Hematopoietic multipotent progenitor cell treated with erythropoietin and hydrocortisone succinate and interleukin-3 and kit ligand, for 15 days (in vitro differentiated cells): ENCODE data around the gene ASF1B.
A peak's percentile ranks its signal among the peaks of the same experiment; 100 is the strongest.
"Not testable (repeated sequence)": the region's sequence is repeated elsewhere in the genome, so short reads cannot be mapped to it uniquely, and the experiment has no call there.

Experiments
- DNase-seq: peaks from one replicate; pipeline ENCODE4 v3.0.0-alpha.2; 2015; ENCODE audit warnings: low spot score

Gene ASF1B

DNA sequence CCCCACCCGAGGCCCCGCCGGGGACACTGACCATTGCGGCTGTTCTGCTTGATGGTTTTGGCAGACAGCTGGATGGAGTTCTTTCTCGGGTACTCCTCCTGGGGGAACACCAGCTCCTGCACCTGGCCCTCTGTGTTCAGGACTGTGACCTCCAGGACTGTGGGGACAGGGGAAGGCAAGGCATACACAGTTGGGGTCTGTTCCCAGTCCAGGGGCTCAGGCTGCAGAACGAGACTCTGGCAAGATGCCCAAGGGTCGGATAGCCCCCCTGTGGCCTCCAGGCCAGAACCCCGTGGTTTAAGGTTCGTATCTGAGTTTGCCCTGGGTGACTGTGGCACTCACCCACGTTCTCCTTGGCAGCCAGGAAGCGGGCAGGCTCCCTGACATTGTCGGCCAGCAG lies 22.7 kb upstream of the ASF1B start:
- no peak for DNase-seq

DNA sequence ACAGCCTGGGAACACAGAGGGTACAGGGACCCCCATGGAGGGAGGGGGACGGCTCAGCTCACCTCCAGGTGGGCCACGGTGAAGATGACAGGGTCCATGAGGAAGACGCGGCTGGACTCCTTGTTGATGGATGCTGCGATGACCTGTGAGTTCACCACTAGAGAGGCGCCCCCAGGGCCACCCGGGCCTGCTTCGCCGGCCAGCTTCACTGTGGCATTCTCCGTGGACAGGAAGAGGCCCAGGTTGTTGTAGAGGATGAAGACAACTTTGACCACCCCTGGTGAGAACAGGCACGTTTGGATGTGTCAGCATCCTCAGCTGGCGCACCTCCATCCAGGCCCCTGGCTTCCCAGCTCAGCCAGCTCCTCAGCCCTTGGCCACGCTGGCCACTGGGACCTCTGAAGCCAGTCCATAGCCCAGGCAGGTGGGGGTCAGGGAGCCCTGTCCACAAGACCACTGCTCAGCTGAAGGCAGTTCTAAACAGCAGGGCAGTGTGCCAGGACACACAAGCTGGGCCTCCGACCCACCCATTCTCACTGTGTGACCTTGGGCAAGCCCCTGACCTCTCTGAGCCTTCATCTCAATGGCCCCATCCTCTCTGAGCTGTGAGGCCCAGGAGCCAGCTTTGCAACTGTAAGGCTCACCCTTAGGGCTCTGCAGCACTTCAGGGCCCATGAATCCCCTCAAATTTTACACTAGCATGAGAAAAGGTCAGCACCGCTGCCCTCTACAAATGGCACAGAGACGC lies 22.1 kb upstream of the ASF1B start:
- DNase-seq: no peak

DNA sequence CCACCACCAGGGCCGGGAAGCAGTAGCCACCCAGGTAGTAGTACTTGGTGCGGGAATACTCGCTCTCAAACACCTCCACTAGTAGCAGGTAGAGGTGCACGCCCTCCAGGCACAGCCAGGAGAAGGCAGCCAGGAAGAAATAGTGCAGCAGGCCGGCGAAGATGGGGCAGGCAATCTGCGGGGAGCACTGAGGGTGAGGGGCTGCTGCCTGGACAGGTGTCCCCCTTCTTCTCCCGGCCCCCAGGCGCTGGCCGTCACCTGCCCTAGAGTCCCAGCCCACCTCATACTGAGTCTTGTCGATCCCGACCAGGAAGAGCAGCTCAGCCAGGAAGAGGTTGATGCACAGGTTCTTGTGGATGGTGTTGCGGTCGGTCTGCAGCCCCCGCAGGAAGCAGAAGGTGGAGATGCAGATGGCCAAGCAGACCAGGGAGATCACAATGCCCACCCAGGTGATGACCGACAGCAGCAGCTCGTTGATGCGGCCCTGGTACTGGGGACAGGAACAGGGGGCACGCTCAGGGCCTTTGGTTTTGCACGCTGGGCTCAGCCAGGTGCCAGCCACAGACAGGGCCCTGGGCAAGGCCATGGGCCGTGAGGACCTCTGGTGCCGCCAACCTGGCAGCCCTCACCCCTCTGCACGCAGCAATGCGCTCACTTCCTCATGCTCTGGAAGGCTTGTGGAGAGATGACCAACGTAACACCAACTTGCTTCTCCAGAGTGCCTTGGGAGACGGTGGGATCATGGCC lies 20.8 kb upstream of the ASF1B start:
- no peak for DNase-seq

DNA sequence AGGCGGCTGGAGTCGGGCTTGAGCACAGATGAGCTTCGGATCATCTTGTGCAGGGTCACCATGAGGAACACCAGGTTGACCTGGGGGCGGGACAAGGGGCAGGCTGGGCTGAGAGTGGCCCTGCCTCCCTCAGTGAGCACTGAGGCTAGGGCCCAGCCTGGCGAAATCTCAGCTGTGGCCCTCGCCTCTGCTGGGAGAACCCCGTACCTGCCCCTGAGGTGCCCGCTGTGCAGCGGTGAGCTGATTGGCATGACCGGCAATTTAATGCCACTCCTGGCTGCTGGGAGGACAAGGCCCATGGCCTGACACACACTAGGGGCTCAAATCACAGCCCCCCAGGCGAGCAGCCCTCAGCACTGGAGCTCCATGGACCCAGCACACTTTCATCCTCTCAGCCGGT lies 19.7 kb upstream of the ASF1B start:
- no peak for DNase-seq

DNA sequence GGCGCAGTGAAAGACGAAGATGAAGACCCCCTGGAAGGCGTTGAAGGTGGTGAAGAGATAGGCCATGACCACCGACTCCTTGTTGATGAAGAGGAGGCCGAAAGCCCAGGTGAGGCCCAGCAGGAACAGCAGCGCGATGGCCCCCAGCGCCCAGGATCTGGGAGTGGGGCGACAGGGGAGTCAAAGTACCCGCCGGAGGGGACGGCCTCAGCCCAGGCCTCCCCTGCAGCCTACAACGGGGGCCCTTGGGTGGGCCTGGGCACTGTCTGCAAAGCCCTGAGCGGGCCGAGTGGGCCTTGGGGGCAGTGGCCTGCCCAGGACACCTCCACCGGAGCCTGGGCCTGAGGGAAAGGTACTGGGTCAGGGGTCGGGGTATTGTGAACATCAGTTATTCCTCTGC lies 19.0 kb upstream of the ASF1B start:
- DNase-seq: no peak

DNA sequence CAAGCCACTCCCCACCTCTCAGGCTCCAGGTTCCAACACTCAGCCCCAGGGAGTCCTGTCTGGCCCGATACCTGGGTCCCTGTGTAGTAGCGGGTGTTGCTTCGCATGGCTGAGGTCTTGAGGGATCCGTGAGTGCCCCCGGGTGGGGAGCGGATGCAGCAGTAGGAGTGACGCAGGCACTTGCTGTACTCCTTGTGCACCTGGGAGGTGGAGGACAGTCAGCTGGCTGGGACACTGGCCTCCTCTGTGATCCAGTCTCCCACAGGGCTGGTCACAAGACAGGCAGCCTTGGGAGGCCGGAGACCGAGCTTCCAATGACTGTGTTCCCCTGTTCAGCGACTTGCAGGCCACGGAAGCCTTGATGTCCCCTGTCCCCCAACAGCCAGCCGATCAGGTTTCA lies 16.3 kb upstream of the ASF1B start:
- no peak for DNase-seq

DNA sequence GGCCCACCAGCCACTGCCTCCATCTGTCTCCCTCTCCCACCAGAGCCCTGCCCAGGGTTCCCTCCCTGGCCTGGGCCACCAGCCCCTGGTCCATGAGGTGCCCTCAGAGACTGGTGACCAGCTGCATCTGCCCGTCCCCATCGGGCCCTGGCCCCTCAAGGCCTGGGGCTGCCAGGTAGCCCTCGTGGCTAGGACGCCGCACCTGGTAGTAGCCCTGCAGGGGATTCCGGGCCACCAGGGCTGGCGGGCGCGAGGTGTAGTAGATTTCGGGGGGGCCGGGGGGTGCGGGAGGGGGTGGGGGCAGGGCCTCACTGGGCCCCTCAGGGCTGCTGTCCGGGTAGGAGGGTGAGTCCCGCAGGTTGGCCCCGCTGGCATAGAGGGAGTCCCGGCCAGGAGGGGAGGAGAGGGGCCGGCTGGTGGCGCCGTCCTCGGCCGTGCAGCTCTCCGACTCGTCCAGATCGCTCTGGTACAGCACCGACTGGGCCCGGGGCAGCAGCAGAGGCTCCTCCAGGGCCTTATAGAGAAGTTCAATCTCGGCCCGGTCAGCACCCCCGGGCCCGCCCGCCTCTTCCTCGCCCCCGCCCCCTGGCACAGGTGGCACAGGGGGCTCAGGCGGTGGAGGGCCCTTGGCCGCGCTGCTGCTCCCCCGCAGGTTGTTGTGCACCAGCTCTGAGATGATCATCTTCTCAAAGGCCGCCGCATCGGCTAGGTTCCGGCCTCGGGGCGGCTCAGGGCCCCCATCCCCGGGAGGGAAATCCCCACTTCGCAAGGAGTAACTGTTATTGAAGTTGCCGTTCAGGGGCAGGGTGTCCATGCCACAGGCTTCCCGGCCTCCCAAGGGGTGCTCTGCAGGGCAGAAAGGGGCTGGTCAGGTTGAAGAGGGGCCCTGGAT lies 14.6 kb upstream of the ASF1B start:
- DNase-seq: no peak

DNA sequence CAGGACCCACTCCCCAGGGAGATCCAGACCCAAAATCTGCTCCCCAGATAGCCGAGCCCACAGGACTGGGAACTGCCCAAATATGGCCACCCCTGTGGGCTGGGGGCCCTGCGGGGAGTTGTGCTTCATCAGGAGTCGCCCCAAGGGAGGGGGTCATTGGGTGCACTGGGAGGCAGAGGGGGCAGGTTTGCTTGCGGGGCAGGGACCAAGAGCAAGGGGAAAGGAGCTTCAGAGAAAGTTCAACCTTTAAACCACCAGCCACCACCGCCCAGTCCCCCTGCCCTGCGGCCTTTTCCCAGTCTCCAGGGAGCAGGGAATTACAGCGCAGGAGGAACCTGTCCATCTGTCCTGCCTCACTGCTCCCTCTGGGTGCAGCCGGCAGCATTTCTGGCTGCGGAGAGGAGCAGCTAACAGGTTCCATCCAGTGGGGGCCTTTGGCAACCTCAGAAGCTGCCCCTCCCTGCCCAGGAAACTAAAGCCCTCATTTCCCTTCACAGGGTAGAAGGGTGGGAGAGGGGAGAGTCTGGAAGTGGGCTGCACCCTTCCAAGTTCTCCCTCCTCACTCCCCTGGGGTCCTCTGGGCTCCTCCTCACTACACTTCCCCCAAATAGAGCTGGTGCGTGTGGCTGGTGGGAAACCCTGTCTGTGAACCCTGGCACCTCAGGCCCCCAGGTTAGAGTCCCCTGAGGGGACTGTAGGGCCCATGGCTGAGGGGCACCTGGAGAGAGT lies 13.8 kb upstream of the ASF1B start:
- no peak for DNase-seq

DNA sequence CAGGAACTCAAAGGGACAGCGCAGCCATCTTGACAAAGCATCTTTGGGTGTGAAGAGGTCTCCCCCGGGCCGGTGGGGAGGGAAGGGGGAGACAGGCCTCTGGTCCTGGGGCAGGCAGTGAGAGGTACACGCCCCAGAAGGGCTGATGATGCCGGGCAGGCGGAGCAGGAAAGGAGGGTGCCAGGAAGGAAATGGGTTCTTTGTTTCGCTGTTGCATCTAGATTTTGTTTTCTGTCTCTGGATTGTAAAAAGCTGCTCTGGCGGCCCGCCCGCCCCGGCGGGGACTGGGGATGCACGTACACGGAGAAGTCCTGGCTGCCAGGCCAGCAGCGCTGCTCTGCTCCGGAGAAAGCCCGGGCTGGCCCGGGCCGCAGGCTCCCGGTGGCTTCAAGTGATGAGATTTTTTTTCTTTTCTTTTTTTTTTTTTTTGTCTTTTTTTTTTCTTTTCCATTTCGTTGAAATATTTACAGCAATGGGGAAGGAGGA lies 13.2 kb upstream of the ASF1B start:
- DNase-seq: no peak

DNA sequence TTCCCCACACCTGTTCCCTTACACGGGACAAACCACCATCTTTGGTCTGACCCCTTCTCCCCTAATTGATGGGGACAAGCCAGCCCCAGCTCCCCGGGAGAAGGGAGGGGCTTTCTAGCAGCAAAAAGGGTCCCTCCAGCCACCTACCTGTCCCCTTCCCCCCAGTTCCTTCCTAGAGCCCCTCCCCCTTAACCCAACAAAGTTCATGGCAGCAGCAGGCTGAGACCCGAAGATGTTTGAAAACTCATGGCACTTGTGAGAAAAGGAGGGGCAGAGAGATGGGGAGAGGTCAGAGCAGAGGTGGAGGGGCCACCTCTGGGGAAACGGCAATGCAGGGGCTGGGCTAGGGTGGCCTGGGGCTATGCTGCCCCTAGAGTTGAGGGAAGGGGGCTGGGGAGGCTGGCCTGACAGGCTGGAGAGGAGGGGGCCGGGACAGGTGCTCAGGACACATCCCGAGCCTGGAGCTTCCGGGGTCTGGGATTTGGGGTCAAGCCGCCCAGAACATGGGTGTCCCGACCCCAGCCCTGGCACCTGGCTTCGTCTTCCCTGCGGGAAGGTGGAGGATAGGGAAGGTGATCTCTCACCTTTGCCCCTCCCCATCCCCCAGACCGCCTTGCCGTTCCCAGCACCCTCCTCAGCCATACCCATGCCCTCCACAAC lies 12.5 kb upstream of the ASF1B start:
- DNase-seq: no peak

DNA sequence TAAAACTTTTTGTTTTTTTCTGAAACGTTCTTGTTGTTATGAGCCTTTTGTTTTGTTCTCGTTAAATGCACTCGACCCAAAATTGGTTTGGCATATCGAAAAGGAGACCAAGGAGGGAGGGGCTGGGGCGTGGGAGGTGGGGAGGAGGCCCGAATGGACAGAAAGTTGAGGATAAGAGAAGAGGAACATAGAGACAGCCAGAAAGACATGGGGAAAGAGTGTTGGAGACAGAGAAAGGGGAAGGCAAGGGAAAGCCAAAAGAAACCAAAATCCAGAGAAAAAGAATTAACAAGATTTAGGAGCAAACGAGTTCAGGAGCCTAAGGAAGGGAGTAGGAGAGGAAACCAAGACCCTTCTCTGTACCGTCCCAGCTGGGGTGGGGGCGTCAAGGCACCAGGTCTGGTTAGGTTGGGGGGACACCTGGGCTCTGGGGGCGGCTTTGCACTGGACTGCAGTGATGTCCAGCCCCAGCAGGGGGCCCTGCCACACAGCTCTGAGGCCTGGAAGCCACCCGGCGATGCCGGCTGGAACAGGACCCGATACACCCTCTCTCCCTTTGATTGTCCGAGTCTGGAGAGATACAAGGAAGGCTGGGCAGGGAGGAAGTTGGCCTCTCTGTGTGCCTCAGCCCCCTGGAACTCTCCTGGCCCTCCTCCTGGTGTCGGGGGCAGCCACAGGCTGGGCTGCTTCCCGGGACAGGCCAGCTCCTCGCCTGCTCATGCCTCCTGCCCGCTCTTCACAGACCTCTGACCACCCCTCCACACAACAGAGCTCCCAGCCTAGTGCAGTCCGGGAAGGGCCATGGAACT lies 11.6 kb upstream of the ASF1B start:
- no peak for DNase-seq

DNA sequence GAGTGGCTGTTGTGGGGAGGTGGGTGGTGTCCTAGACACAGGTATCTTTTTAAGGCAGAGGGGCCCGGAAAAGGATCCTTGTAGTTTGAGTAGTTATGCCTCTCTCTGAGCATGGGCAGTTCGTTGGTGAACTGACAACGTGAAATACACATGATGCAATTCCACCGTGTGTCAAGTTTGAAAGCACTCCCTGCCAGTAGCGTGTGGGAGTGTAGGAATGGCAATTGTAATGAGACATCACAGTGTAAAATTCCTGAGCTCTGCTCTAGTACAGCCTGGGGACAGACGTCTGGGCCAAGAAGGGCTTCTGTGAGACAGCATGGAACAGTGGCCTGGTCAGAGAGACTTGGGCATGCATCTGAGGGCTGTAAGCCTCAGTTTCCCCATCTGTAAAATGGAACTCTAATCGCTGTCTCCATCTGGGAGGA lies 10.4 kb upstream of the ASF1B start:
- no peak for DNase-seq

DNA sequence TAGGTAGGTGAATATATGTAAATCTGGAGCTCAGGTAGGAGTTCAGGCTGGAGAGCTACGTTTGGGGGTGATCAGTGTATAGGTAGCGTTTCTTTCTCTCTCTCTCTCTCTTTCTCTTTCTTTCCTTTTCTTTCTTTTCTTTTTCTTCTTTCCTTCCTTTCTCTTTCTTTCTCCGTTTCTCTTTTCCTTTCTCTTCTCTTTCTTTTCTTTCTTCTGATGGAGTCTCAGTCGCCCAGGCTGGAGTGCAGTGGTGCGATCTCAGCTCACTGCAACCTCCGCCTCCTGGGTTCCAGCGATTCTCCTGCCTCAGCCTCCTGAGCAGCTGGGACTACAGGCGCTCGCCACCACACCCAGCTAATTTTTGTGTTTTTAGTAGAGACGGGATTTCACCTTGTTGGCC lies 9.8 kb upstream of the ASF1B start:
- not testable (repeated sequence) for DNase-seq

DNA sequence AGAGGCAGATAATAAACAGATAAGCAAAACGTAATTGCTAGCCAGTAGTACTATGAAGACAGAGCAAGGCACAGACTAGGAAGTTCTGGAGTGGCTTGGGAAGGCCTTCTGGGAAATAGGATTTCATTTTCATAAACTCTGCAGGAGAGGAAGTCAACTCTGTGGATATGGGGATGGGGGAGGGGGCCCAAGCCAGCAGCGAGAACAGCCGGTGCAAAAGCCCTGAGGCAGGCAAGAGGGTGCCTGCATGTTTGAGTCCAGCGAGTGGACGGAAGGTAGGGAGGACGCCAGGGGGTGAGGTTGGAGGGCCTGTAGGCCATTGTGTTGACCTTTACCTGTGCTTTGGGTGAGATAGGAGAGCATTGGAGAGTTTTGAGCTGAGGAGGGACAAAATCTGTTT lies 9.0 kb upstream of the ASF1B start:
- no peak for DNase-seq

DNA sequence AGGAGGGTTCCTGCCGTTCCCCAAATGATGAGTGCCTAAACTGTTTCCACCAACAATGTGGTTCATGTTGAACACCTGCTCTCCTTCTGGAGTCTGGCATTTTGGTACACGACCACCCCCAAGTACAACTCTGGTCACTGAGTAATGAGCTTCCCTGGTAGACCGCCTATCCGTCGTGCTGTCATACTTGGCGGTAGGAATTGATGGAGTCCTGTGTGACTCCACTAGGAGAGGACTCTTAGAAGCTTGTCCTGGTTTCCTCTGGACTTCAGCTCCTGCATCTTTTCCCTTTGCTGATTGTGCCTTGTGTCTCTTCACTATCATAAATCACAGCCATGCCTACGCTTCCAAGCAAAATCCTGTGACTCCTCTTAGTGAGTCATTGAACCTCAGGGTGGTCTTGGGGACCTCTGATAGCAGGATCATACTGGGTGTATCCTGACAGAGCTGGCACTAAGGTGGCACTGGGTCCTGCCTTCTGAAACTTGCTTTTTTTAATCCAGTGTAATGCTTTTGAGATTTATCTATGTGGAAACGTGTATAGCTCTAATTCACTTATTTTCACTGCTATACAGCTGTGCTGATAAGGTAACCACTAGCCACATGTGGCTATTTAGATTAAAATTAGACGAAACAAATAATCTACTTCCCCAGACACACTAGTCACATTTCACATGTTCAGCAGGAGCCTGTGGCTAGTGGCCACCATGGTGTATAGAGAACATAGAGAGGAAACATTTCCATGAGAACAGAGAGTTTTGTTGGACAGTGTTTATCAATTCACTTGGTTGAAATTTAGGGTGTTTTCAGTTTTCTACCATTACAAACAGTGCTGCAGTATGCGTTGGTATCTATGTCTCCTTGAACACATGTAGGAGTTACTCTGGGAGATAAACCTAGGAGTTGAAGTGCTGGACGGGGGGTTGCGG lies 6.1 kb upstream of the ASF1B start:
- DNase-seq: peak; percentile 49

DNA sequence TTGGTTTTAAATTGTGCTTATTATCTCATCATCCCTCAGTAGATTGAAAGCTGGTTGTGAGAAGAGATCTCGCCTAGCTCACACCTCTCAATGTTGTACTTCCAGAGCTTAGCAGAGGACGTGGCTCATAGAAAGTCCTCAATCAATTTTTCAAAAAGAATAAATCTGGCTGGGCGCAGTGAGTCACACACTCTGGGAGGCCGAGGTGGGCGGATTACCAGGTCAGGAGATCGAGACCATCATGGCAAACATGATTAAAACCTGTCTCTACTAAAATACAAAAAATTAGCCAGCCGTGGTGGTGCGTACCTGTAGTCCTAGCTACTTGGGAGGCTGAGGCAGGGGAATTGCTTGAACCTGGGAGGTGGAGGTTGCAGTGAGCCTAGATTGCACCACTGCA lies 4.7 kb upstream of the ASF1B start:
- no peak for DNase-seq

DNA sequence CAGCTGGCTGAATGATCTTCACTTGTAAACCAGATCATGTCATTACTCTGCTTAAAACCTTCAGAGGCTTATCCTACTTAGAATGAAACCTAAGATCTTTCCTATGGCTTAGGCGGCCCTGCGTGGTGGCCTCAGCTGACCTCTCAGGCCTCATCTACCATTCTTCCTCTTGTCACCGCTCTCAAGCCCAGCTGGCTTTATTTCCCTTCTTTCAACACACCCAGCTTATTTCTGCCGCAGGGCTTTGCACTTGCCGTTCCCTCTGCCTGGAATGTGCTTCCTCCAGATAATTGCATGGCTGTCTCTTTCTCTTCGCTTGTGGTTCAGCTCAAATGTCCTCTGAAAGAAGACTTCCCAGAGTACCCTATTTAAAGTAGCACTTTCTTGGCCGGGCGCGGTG lies 3.6 kb upstream of the ASF1B start:
- no peak for DNase-seq

DNA sequence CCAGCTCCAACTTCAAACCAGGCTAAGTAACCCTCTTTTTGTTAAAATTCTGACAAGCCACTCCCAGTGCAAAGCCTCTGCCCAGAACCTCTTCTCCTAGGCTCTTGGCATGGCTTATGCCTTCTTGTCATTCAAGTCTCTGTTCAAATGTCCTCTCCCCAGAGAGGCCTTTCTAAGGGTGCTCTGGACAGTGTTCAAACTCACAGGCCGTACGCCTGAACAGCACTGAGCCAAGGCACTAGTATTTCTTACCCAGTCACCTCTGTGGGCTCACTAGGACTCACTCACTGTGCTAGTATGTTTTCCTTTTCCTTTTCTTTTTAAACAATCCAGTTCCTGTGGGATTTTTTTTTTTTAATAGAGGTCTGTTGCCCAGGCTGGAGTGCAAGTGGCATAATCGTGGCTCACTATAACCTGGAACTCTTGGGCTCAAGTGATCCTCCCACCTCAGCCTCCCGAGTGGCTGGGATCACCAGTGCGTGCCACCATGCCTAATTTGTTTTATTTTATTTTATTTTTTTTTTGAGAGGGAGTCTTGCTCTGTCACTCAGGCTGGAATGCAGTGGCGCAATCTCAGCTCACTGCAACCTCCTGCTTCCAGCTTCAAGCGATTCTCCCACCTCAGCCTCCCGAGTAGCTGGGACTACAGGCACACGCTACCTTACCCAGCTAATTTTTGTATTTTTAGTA lies 2.3 kb upstream of the ASF1B start:
- DNase-seq: no peak
